Uterus (tissue), 2 donors: Measurements from ENCODE around the gene SLC25A18.

ENCODE experiments used
- CTCF ChIP-seq, 4 experiments: fragments of 200-600 bp in 2 of 4; fragments of 450-650 bp in 2 of 4; sonication (generic) in 2 of 4; IDR thresholded peaks; one replicate each; pipeline ENCODE4 v1.5.1; 2016 to 2019; ENCODE audit warnings: antibody characterized with exemption in 4 of 4, mild to moderate bottlenecking in 2 of 4, moderate library complexity in 1 of 4
- POLR2A ChIP-seq, 2 donors: fragments of 450-650 bp; IDR thresholded peaks; one replicate each; pipeline ENCODE4 v1.6.1; 2016; ENCODE audit warnings: antibody characterized with exemption in 2 of 2, mild to moderate bottlenecking in 1 of 2, moderate library complexity in 1 of 2

DNA sequence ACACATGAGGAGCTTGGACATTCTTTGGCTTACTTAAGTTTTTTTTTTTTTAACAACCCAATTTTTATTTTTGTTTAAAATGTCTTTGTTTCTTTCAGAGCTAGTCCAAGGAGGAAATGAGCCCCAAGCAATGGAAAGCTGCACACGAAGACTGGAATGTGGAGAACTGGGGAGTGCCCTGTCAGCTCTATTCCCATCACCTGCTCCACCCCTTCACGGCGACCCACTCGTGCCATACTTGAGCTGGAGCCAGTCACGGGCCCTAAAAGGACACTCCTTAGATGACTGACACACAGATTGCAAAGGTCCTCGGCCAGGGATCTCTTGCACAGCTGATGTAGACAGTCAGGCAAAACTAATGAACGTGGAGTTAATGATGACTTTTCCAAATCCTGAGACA is 10.6 kb upstream of the SLC25A18 start:
- TF ChIP-seq POLR2A (IDR thresholded peaks at IDR 0.05) (no peak), CTCF (IDR thresholded peaks at IDR 0.05) (no peak)
